ENCODE results near the gene ENPP6.

- TF ChIP-seq CTCF (conservative IDR thresholded peaks at IDR 0.05; ENCODE audit: low read depth, low read length) (no peak; the same call in 1 of the 2 replicates), EZH2 (IDR thresholded peaks at IDR 0.05; ENCODE audit: low read length, unreplicated experiment) (no peak), EZH2phosphoT487 (IDR thresholded peaks at IDR 0.05; ENCODE audit: borderline replicate concordance, low read length) (no peak)
These were observed 34.7 kb upstream of the ENPP6 start for GRCh38 chr4:184252136-184253071.

Data from PC-3 (cell line).